Smooth muscle cell of bladder (primary cell): Measurements from ENCODE around the gene HOXA1. TPM values are rescaled to one million over a fixed set of nuclear protein-coding genes. Genes with fewer than 3 reads are reported as not detected.

Source experiments
- total RNA-seq: library from RNA; depleted of rRNA; stranded (reverse); fragments of >200 nt; gene quantifications from 2 replicates; pipeline ENCODE4 v1.2.3, GENCODE V29; 2014

Gene HOXA1
- 0.28 and 1.00 TPM in 2 replicates for total RNA-seq

GRCh38 chr7:27095897-27096767, at the start of gene HOXA1:
HOXA1 (minus strand) TSS chr7:27096000; CDS start chr7:27095912, 88 bp downstream.

GRCh38 chr7:27143023-27143949, 47.5 kb upstream of the HOXA1 start, which contains the start of gene HOXA5:
HOXA5 (minus strand) TSS chr7:27143681; CDS start chr7:27143607, 74 bp downstream.

GRCh38 chr7:27130540-27131389, 35.0 kb upstream of the HOXA1 start, which contains the start of gene HOXA4:
HOXA4 (minus strand) TSS chr7:27130757; CDS start chr7:27130733, 24 bp downstream.

GRCh38 chr7:27102581-27103442, 7.0 kb upstream of the HOXA1 start, which contains the start of gene HOXA2:
HOXA2 (minus strand) TSS chr7:27102683; CDS start chr7:27102500, 183 bp downstream.

Other genes starting within 250 kb of the HOXA1 start
- 6.0 and 8.5 TPM in 2 replicates for gene SKAP2, start 231.4 kb downstream of the HOXA1 start, total RNA-seq
- gene HOXA2, start 6.7 kb upstream of the HOXA1 start, total RNA-seq: 0.18 and 0.28 TPM in 2 replicates
- 0.14 and 0.28 TPM in 2 replicates for gene HOXA4, start 34.8 kb upstream of the HOXA1 start, total RNA-seq
- gene HOXA5, start 47.7 kb upstream of the HOXA1 start, total RNA-seq: 1.4 and 1.6 TPM in 2 replicates
- gene HOXA6, start 51.8 kb upstream of the HOXA1 start, total RNA-seq: 3.4 and 4.4 TPM in 2 replicates
- 1.8 and 3.2 TPM in 2 replicates for gene HOXA3, start 56.6 kb upstream of the HOXA1 start, total RNA-seq
- gene HOXA7, start 60.7 kb upstream of the HOXA1 start, total RNA-seq: 1.00 and 1.6 TPM in 2 replicates
- 5.8 and 7.9 TPM in 2 replicates for gene HOXA9, start 69.5 kb upstream of the HOXA1 start, total RNA-seq
- gene HOXA10, start 78.3 kb upstream of the HOXA1 start, total RNA-seq: 6.5 and 11.8 TPM in 2 replicates
- gene HOXA11, start 89.2 kb upstream of the HOXA1 start, total RNA-seq: 8.5 and 9.6 TPM in 2 replicates
- gene HOXA13, start 104.1 kb upstream of the HOXA1 start, total RNA-seq: 5.7 and 7.9 TPM in 2 replicates
- gene EVX1, start 146.8 kb upstream of the HOXA1 start, total RNA-seq: under 0.01 TPM in 1 of 2 replicates, not detected in the other